Measurements from ENCODE around the gene TBCK.
A peak's percentile ranks its signal among the peaks of the same experiment; 100 is the strongest.
"Not testable (repeated sequence)": the region's sequence is repeated elsewhere in the genome, so short reads cannot be mapped to it uniquely, and the experiment has no call there.

Gene TBCK

DNA sequence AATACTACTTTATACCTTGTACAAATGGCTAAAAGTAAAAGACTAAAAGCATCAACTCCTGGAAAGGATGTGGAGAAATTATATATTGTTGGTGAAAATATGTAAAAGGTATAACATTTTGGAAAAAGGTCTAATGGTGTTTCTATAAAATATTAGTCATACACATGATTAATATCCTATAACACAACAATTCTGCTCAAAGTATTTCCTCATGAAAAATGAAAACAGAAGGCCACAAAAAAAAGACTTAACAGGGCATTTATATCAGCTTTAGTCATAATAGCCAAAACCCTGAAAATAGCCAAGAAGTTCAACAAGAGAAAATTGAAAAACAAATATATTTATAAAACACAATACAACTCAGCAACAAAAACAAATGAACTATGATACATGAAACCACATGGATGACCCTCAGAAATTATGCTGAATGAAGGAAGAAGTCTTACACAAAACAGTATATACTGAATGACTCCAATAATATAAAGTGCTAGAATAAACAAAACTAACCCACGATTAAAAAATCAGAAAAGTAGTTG, 38.8 kb downstream of the TBCK start:
- DNase-seq: no peak

DNA sequence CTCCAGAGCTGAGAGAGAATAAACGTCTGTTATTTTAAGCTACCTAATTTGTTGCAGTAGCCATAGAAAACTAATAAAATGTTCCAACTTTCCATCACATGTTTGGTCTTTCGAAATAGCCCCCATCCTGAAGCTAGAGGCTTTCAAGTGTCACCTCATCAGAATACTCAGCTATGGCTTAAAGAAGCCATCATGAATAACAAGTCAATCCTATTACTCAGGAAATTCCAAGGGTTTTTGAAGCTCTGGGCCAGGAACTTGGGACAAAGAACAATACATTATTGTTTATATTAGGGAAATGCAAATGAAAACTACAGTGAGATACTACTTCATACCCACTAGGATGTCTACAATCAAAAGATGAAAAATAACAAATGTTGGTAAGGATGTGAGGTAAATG, 42.2 kb downstream of the TBCK start:
- DNase-seq: no peak

DNA sequence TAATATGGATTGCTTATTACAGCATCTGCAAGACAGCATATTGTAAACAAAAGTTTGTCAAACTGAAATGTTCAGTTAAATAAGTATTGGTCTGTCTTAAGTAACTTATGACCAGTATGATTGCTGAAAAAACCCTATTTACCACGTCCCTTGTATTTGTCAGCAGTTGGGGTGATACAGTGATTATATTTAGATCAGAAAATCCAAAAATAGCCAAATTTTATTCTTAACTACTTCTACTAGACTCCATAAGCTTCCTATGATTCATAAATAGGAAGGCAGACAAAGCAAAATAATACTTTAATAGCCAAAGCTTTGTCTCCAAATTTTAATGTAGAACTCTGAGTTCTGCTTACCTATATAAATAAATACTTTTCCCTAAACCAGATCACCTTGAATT, 45.3 kb downstream of the TBCK start:
- DNase-seq: no peak

DNA sequence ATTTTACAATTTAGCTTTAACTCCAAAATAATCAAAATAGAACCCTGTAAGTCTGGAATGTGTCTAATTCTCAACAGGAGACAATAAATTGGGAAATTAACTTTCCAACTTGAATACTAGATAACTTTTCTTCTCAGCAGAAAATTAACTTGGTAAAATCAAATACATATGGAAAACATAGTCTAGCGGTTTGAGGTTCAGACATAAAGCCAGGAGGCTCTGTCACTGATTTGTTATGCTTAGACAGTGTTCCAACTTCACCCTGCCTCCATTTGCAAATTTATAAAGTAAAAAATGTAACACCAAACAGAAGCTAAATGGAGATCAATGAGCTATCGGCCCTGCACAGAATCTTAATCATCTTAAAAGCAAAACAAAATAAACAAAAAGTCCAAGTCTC, 46.3 kb downstream of the TBCK start:
- no peak for DNase-seq

DNA sequence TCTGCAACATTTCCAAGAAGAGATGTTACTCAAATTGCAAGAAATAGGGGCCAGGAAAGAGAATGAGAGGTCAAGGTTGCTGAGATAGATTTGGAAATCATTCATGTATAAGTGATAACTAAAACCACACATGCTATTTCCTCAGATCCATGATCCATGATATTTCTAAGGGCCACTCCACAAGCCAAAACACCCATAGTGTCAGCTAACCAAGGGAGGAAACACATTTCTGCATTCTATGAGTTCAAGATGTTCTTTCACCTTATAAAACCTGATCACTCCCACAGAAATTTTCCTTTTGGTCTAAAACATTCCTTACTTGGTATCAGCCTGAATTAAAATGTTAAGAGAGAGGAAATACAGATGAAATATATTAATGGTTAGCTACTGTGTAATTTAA, 47.2 kb downstream of the TBCK start:
- no peak for DNase-seq

DNA sequence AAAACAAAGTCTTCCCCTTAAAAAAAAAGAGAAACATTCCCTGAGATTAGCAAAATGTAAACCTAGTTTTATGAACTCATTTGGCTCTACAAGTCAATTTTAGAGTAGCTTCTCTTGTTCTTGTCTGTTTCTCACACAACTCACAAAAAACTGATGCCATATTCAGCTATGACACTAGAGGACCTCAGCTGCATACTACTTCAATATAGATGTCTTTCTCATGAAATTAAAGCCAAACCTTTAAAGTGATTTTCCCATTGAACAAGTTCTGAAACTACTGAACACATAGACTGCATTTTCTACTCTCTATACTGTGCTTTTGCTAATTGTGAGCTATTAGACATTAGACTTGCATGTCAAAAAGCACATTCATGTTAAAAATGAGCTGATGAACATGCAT, 49.8 kb downstream of the TBCK start:
- no peak for DNase-seq

DNA sequence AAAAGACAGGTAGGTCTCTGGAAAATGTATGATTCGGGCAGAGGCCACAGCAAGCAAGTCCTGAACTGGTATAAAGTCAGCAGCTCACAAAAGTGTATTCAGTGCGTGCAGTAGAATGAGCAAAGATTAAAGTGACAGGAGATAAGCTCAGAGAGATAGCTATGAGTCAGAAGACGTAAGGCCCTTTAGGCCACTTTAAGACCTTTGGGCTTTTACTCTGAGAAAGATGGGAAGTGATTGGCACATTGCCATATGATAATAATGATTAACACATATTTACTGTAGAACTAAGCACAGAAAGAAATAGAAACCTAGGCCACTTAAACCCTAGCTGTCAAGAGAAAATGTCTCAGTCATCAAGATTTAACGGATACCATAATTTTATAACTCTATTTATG, 51.7 kb downstream of the TBCK start:
- DNase-seq: no peak

DNA sequence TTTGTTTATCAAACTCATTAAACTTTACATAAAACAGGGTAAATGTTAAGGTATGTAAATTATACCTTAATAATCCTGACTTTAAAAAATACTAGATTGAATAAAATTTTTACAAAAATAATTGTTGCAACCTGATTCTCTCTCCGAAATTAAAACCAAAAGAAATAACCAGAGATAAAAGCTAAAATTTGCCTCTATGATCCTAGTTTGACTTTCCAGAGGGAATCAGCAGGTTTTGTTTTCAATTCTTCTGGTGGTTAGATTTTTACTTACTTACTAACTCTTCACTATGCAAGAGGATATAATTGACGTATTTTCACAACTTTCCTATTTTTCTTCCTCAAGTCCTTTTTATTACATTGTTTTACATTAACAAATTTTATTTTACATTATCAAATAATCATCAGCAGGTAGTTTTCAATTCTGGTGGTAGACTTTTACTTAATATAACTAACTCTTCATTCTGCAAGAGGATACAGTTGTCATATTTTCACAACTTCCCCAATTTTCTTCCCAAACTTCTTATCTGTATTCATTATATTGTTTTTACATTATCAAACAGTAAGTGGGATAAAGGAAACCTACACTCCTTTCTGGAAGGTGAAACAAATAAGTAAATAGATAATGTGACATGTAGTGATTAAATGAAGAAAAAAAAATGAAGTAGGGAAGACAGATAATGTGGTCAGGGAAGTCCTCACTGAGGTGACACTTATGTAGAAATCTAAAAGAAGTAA, 52.2 kb downstream of the TBCK start:
- no peak for DNase-seq

DNA sequence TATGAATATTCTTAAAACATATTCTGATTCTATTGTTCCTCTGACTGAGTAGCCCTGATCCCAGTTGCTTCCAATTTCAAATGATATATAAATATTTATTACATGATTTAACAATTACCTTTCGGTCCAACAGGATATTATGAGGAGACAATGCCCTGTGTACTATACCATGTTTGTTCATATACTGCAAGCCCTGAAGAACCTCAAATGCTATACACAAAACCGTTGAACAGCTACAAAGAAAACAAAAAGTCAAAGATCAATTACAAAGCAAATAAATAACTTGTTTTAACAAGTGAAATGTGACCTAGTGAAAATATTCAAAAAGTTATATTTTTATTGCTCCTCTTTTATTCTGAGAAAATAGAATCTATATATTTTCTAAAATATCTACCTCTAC, 54.0 kb downstream of the TBCK start:
- no peak for DNase-seq

DNA sequence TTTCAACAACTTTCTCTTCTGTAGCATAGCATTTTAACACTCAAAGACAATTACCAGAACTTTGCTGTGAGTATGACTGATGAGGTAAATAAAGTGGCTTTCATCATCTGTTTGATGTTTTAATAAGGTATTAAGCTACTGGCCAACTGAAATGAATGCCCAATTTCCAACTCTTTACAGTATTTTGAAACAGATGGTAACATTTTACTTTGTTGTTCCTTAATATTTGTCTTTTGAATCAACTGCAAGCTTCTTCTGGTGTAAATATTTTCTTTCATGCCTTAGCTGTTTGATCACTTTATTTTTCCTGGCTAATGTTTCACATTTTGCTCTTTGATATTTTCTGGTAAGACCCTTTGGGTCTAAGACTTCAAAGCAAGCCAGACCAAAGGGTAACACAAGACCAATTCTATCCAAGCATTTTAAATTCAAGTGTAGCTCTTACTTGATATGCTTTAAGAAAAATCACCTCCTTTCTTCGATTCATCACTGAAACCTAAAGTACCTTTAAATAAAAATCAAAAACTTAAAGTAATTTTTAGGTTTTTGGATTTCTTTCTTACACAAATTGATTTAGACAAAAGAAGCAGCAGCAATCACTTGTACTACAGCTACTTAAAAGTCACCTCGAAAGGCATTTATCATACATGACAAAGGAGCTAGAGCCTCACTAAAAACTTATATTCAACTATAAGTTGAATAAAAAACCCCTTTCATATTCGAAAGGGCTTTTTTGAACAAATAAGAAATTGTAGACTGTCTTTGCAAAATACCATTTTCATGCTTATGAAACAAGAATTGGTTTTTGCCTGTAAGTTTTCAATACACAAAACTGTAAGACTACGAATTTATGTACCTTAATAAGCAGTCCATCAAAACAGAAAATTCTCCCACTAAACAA, 57.6 kb downstream of the TBCK start:
- DNase-seq: no peak

DNA sequence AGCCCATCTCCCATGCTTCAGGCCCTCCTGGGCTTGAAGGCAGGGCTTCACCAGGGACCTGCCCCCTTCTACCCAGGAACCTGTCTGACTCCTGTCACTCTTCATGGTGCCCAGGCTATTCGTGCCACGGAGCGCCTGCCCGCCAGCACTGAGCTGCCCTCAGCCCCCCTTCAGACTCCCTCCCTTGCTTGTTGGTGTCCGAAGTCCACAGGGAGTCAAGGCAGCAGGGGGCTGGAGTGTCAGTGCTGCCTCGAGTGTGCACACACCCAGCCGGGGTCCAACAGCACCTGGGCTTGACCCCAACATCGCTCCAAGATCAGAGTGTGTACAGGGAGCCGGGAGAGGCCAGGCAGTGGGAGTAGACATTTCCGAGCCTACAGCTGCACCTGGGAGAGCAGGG, 59.8 kb downstream of the TBCK start:
- DNase-seq: no peak

DNA sequence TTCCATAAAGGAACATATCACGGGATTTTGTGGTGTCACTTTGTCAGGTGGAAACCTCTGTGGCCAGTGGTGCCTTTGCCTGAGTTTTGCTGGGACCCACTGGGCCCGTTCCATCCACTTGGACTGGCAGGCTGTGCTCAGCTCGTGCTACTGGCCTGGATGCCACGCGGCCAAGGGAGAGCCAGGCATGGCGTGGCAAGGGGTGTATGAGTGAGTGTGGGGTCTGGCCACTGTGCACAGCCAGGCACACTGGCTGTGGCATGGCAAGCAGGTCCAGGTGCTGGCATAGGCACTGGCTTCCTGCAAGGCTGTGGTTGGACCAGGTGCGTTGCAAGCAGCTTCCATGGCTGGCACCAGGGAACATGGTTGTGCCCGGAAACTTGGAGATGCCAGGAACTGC, 60.8 kb downstream of the TBCK start:
- DNase-seq: no peak

DNA sequence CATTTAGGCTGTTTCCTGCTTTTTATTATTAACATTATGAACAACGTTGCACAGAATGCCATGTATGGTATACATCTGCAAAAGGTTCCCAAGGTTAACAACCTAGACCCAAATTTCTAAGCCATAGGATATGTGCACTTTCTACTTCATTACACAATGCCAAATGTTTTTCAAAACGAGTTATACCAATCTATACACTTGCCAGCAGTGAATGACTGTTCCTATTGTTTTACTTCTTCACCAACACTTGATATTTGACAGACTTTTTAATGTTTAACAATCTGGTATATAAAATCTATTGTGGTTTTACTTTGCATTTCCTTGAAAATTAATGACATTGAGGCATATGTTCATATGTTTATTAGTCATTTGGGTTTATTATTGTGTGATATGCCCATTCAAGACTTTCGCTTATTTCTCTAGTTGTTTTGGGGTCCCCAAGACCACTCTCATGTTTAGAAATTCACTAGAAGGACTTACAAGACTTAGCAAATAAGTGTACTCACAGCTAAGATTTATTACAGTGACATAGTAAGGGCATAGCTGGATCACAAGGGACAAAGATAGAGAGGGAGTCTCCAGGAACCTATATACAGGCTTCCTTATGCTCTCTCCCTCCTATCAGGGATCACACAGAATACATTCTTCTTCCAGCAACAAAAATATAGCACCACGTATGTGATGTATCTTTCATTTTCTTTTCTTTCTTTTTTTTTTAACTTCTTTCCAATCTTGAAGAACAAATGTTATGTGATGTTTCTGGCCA, 62.5 kb downstream of the TBCK start:
- no peak for DNase-seq

DNA sequence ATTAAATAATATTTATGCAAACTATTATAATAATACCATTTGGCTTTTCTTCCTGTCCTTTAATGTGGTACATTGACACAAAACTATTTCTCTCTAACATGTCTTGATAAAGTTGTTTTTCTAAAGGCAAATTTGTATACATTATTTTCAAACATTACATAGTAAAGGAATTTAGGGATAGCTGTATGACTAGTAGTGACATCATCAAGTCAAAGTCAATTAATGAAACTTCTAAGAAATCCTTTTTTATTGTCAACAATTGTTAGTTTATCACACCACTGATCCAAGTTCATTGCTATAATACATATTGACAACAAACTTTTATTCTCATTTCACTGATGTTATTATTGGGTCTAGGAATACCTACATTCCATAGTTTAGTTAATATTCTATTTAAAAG, 68.4 kb downstream of the TBCK start:
- no peak for DNase-seq

DNA sequence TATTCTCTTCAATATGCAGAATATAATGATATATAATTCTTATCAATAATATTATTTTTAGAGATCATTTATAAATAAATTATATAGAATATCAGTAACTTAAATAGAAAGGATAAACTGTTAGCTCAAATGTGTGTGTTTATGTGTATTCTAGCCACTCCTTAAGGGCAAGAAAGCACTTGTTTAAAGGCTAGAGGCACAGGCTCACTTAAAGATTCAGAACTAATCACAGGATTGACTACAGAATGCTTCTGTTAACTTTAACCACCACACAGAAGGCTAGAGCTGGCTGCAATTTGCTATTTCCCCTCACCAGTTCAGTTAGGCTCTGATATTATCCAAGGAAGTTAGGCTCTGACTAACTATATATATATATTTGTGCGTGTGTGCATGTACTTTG, 69.6 kb downstream of the TBCK start:
- no peak for DNase-seq

DNA sequence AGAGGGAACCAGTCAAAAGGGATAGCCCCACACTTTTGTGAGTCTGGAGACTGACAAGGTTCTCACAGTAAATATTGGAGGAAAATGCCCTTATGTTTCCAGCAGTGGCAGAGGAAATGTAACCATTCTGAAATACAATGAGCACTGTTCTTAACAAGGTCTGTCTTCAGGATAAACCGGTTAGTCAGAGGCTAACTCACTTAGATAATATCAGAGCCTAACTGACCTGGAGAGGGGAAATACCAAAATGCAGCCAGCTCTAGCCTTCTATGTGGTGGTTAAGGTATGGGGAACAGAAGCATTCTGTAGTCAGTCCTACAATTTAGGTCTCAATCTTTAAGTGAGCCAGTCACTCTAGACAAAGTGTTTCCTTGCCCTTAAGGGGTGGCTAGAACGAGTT, 70.8 kb downstream of the TBCK start:
- DNase-seq: no peak

DNA sequence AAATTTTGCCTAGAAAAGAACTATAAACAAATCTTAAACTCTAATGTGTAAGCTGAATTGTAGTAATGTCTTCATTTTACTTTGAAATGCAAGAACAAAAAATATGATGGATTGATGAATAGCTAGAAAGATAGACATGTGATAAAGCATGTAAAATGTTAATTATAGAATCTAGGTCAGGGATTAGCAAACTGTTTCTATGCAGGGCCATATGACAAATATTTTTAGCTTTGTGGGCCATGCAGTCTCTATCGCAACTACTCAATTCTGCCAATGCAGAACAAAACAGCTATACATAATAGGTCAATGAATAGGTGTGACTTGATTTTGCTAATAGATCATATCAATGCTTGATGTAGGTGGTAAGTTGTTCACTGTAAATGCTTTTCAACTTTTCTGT, 75.3 kb downstream of the TBCK start:
- DNase-seq: no peak

DNA sequence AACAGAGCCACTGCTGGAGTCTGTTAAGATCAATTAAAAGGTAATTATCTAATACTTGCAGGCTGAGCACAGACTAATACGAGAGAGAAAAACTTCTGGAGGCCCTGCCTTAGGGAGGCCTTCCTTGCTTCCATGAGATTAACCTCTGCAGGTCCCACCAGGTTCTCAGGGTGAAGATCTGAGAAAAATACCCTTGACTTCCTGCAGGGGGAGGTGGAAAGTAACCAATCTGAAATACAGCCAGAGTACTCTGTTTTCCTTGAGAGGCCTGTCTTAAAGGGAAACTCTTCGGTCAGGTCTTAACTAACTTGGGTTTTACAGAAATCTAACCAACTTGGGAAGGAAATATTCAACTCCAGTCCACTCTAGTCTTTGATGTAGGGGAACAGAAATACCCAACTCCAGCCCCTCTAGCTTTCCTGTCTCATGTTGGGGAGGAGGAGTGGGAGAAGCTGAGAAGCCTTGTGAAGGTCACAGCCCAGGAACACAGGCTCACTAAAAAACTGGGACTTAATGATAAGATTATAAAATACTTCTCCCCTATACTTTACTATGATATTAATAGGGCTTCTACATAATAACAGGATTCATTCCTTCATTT, 77.1 kb downstream of the TBCK start:
- peak; percentile 2 for DNase-seq

DNA sequence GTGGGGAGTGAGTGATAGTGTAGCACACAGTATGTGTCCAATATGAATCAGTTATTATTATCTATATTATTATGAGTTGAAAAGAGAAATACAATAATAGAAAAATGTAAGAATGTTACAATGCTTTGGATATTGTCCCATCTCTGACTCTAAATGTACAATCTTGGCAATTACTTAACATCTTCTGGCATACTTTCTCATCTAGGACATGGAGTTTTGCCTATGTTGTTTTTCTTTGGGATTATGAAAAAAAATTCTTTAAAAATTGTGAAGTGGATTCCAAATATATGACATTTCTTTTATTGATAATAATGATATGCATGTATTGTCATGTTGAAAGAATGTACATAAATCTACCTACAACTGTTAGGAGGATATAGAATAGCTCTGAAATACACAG, 84.1 kb downstream of the TBCK start:
- no peak for DNase-seq

DNA sequence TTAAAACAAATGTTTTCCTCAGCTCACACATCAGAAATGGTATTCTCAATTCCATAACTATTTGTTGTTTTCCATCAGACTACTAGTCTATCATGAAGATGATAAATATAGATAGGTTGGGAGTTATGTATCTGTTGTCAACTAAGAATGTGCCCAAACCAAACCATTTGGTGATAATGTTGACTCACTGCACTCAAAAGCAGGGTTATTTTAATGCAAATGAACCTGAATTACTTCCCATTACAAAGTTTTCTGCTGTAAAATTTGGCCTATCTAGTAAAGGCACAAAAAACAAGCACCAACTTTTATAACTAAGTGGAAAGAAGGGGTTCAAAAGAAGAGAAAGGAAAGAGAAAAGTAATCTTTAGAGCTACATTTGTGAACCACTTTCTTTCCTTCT, 93.5 kb downstream of the TBCK start:
- no peak for DNase-seq

DNA sequence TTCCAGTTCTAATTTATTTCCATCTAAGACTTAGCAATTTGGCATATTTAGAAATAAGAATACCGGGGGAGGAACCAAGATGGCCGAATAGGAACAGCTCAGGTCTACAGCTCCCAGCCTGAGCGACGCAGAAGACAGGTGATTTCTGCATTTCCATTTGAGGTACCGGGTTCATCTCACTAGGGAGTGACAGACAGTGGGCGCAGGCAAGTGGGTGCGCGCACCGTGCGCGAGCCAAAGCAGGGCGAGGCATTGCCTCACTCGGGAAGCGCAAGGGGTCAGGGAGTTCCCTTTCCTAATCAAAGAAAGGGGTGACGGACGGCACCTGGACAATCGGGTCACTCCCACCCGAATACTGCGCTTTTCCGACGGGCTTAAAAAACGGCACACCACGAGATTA, 102.7 kb downstream of the TBCK start:
- not testable (repeated sequence) for DNase-seq

DNA sequence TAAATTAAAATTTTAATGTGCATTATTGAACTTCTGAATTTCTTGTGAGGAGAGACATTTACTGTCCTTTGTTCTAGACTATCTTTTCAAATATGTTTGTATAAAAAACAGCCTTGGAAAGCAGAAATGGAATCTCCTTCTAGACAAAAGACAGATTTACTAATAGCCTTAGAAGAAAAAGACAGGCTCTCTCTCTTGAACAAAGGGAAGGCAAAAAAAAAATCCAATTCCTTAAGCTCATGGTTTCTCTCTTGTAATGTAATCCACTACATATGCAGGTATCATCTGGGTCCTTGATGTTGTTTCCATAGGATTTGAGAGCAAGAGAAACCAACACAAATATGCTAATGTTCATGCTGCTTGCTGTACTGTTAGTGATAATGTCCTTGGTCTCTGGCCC, 106.0 kb downstream of the TBCK start:
- no peak for DNase-seq

Data from NCI-H1436 treated with DMSO at 0.1 percent for 48 hours (cell line).